Activated T-helper 17 cell treated with anti-CD3 and anti-CD28 coated beads, Interleukin-2, amount 50 U/mL, for 72 hours (primary cell): ENCODE data around the gene VTN. TPM values are rescaled to one million over a fixed set of nuclear protein-coding genes. Genes with fewer than 3 reads are reported as not detected.

Source experiments
- ATAC-seq: fragments of 150-1000 bp; cut with Tn5 transposase; replicated peaks from 2 replicates; pipeline ENCODE4 v1.10.0; 2021; ENCODE audit warnings: mild to moderate bottlenecking, moderate library complexity
- H3K27ac Mint-ChIP-seq: one replicate; pipeline ENCODE4 v1.8.0; 2022; ENCODE audit warnings: mixed read lengths
- H3K27me3 Mint-ChIP-seq: one replicate; pipeline ENCODE4 v1.8.0; 2022; ENCODE audit warnings: mixed read lengths
- H3K36me3 Mint-ChIP-seq: one replicate; pipeline ENCODE4 v1.8.0; 2022; ENCODE audit warnings: low read depth, mild to moderate bottlenecking, mixed read lengths
- H3K4me1 Mint-ChIP-seq: one replicate; pipeline ENCODE4 v1.8.0; 2022; ENCODE audit warnings: mixed read lengths
- H3K4me3 Mint-ChIP-seq: one replicate; pipeline ENCODE4 v1.8.0; 2022; ENCODE audit warnings: mild to moderate bottlenecking, mixed read lengths
- H3K9me3 Mint-ChIP-seq: one replicate; pipeline ENCODE4 v1.8.0; 2022; ENCODE audit warnings: mixed read lengths
- total RNA-seq, 2 donors: library from RNA; stranded (reverse); gene quantifications; one replicate each; pipeline ENCODE4 v1.2.3, GENCODE V29; 2022

VTN gene
- total RNA-seq, 2 donors from 2014 or later = 0.16 to 0.43 TPM

- no peaks in the 10 kb centered on the region for H3K9me3 Mint-ChIP-seq
- no peaks in the 10 kb centered on the region for H3K27me3 Mint-ChIP-seq
- no peak for ATAC-seq
- peaks cover 57% of the 10 kb centered on the region for H3K36me3 Mint-ChIP-seq
- no peak overlapping the region for H3K27ac Mint-ChIP-seq
- no peak overlapping the region for H3K4me3 Mint-ChIP-seq
- peaks cover 17% of the 10 kb centered on the region for H3K4me1 Mint-ChIP-seq
Observed at GRCh38 chr17:28388106-28388505, 18.0 kb upstream of the VTN start.

GRCh38 chr17:28386391-28386790, 16.3 kb upstream of the VTN start:
- Mint-ChIP-seq H3K9me3 (no peaks in the 10 kb centered on the region), H3K36me3 (peaks cover 58% of the 10 kb centered on the region), H3K27me3 (no peaks in the 10 kb centered on the region), H3K4me3 (no peak overlapping the region), H3K4me1 (peaks cover 17% of the 10 kb centered on the region), H3K27ac (no peak overlapping the region)
- no peak for ATAC-seq

- ATAC-seq = peak; percentile 61
- Mint-ChIP-seq H3K4me1 (peaks cover 19% of the 10 kb centered on the region), H3K27ac (peak overlapping the region; percentile 69), H3K36me3 (peaks cover 48% of the 10 kb centered on the region), H3K9me3 (no peaks in the 10 kb centered on the region), H3K4me3 (peak overlapping the region; percentile 94), H3K27me3 (no peaks in the 10 kb centered on the region)
Observed at GRCh38 chr17:28385406-28385805, 15.3 kb upstream of the VTN start.

GRCh38 chr17:28385037-28385400, 14.9 kb upstream of the VTN start:
- peaks cover 23% of the 10 kb centered on the region for H3K4me1 Mint-ChIP-seq
- H3K36me3 Mint-ChIP-seq = peaks cover 44% of the 10 kb centered on the region
- H3K9me3 Mint-ChIP-seq = no peaks in the 10 kb centered on the region
- H3K27me3 Mint-ChIP-seq = no peaks in the 10 kb centered on the region
- peak overlapping the region; percentile 69 for H3K27ac Mint-ChIP-seq
- peak; percentile 48 for ATAC-seq
- H3K4me3 Mint-ChIP-seq = peak overlapping the region; percentile 94

GRCh38 chr17:28384281-28385036, 14.4 kb upstream of the VTN start:
- Mint-ChIP-seq H3K4me1 (peaks cover 23% of the 10 kb centered on the region), H3K36me3 (peaks cover 38% of the 10 kb centered on the region), H3K4me3 (peak overlapping the region; percentile 94), H3K9me3 (no peaks in the 10 kb centered on the region), H3K27ac (peak overlapping the region; percentile 69), H3K27me3 (no peaks in the 10 kb centered on the region)
- ATAC-seq = peak; percentile 92

GRCh38 chr17:28381141-28381825, 11.2 kb upstream of the VTN start:
- peaks cover 15% of the 10 kb centered on the region for H3K36me3 Mint-ChIP-seq
- no peaks in the 10 kb centered on the region for H3K27me3 Mint-ChIP-seq
- no peak overlapping the region for H3K27ac Mint-ChIP-seq
- no peaks in the 10 kb centered on the region for H3K9me3 Mint-ChIP-seq
- ATAC-seq = no peak
- H3K4me1 Mint-ChIP-seq = peaks cover 21% of the 10 kb centered on the region
- no peak overlapping the region for H3K4me3 Mint-ChIP-seq

- Mint-ChIP-seq H3K9me3 (no peaks in the 10 kb centered on the region), H3K4me3 (no peak overlapping the region), H3K27me3 (no peaks in the 10 kb centered on the region), H3K27ac (no peak overlapping the region), H3K36me3 (peaks cover 17% of the 10 kb centered on the region), H3K4me1 (peaks cover 17% of the 10 kb centered on the region)
- no peak for ATAC-seq
Observed at GRCh38 chr17:28379814-28380801, 10.0 kb upstream of the VTN start.

- no peak for ATAC-seq
- Mint-ChIP-seq H3K36me3 (peaks cover 26% of the 10 kb centered on the region), H3K27me3 (no peaks in the 10 kb centered on the region), H3K4me3 (peak overlapping the region; percentile 90), H3K9me3 (no peaks in the 10 kb centered on the region), H3K27ac (peak overlapping the region; percentile 97), H3K4me1 (peaks cover 7% of the 10 kb centered on the region)
Observed at GRCh38 chr17:28372945-28373274, 2.8 kb upstream of the VTN start.

- ATAC-seq = peak; percentile 14
- no peaks in the 10 kb centered on the region for H3K9me3 Mint-ChIP-seq
- H3K27me3 Mint-ChIP-seq = no peaks in the 10 kb centered on the region
- H3K27ac Mint-ChIP-seq = peak overlapping the region; percentile 97
- H3K4me3 Mint-ChIP-seq = peak overlapping the region; percentile 90
- peaks cover 26% of the 10 kb centered on the region for H3K36me3 Mint-ChIP-seq
- H3K4me1 Mint-ChIP-seq = peaks cover 7% of the 10 kb centered on the region
Observed at GRCh38 chr17:28372203-28372944, 2.3 kb upstream of the VTN start.

- Mint-ChIP-seq H3K27ac (peak within 1 kb of the TSS; percentile 97), H3K4me1 (peaks cover 7% of the 10 kb centered on the region), H3K4me3 (peak within 1 kb of the TSS; percentile 90), H3K36me3 (peaks cover 26% of the 10 kb centered on the region), H3K27me3 (no peaks in the 10 kb centered on the region), H3K9me3 (no peaks in the 10 kb centered on the region)
- ATAC-seq = peak; percentile 92
Observed at GRCh38 chr17:28371245-28372202, 1.4 kb upstream of the VTN start, which contains the start of gene SARM1. TSS of gene SARM1 (plus strand) at chr17:28371694. CDS start at chr17:28372033, 339 bp downstream.

- peaks cover 7% of the 10 kb centered on the region for H3K4me1 Mint-ChIP-seq
- no peaks in the 10 kb centered on the region for H3K27me3 Mint-ChIP-seq
- no peaks in the 10 kb centered on the region for H3K9me3 Mint-ChIP-seq
- H3K36me3 Mint-ChIP-seq = peaks cover 26% of the 10 kb centered on the region
- peak overlapping the region; percentile 97 for H3K27ac Mint-ChIP-seq
- no peak for ATAC-seq
- peak overlapping the region; percentile 90 for H3K4me3 Mint-ChIP-seq
Observed at GRCh38 chr17:28370744-28371103, 617 bp upstream of the VTN start.

GRCh38 chr17:28369684-28370034, 448 bp downstream of the VTN start:
- Mint-ChIP-seq H3K4me1 (peaks cover 7% of the 10 kb centered on the region), H3K27me3 (no peaks in the 10 kb centered on the region), H3K36me3 (peaks cover 19% of the 10 kb centered on the region), H3K9me3 (no peaks in the 10 kb centered on the region), H3K4me3 (no peak overlapping the region), H3K27ac (no peak overlapping the region)
- no peak for ATAC-seq
